Neural progenitor cell (in vitro differentiated cells): ENCODE data around the gene BCR. TPM values are rescaled to one million over a fixed set of nuclear protein-coding genes. Genes with fewer than 3 reads are reported as not detected.

Experiments
- DNase-seq: peaks from one replicate; pipeline ENCODE4 v3.0.0-alpha.2; 2016; ENCODE audit warnings: low spot score
- H2AFZ ChIP-seq: fragments of 200-600 bp; sonication (generic); replicated peaks from 2 replicates; pipeline ENCODE4 v1.6.1; 2016; ENCODE audit warnings: antibody characterized with exemption
- H3F3A ChIP-seq: fragments of 200-600 bp; sonication (generic); 2 replicates; pipeline ENCODE4 v1.6.1; 2016; ENCODE audit warnings: antibody characterized with exemption, low read depth
- H3K27ac ChIP-seq: fragments of 200-600 bp; sonication (generic); 2 replicates; pipeline ENCODE4 v1.5.1; 2016; ENCODE audit warnings: mild to moderate bottlenecking
- H3K27me3 ChIP-seq: fragments of 200-600 bp; sonication (generic); 2 replicates; pipeline ENCODE4 v1.6.1; 2016; ENCODE audit warnings: mild to moderate bottlenecking, moderate library complexity
- H3K36me3 ChIP-seq: fragments of 200-600 bp; sonication (generic); 2 replicates; pipeline ENCODE4 v1.5.1; 2016
- H3K4me1 ChIP-seq: fragments of 200-600 bp; sonication (generic); 2 replicates; pipeline ENCODE4 v1.6.1; 2016; ENCODE audit warnings: mixed run types
- H3K4me2 ChIP-seq: fragments of 200-600 bp; sonication (generic); 2 replicates; pipeline ENCODE4 v1.6.1; 2016
- H3K4me3 ChIP-seq: fragments of 200-600 bp; sonication (generic); 2 replicates; pipeline ENCODE4 v1.5.1; 2016
- H3K79me2 ChIP-seq: fragments of 200-600 bp; sonication (generic); 2 replicates; pipeline ENCODE4 v1.6.1; 2016; ENCODE audit warnings: low read depth
- H3K9ac ChIP-seq: fragments of 200-600 bp; sonication (generic); 2 replicates; pipeline ENCODE4 v1.6.1; 2016
- H3K9me3 ChIP-seq: fragments of 200-600 bp; sonication (generic); 2 replicates; pipeline ENCODE4 v1.5.1; 2016; ENCODE audit warnings: low read depth
- H4K20me1 ChIP-seq: fragments of 200-600 bp; sonication (generic); 2 replicates; pipeline ENCODE4 v1.6.1; 2016; ENCODE audit warnings: low read depth
- H3K27ac Mint-ChIP-seq: 3 replicates; pipeline ENCODE4 v1.8.0; 2021; ENCODE audit warnings: mixed read lengths
- H3K27me3 Mint-ChIP-seq: 2 replicates; pipeline ENCODE4 v1.8.0; 2022; ENCODE audit warnings: low read depth, mild to moderate bottlenecking, inconsistent platforms, moderate library complexity, mixed read lengths; ENCODE audit not compliant: insufficient read depth
- H3K36me3 Mint-ChIP-seq: 3 replicates; pipeline ENCODE4 v1.8.0; 2021; ENCODE audit warnings: mixed read lengths
- H3K4me1 Mint-ChIP-seq: 3 replicates; pipeline ENCODE4 v1.8.0; 2021; ENCODE audit warnings: mixed read lengths
- H3K4me3 Mint-ChIP-seq: 3 replicates; pipeline ENCODE4 v1.8.0; 2021; ENCODE audit warnings: mild to moderate bottlenecking, moderate library complexity, mixed read lengths
- H3K9me3 Mint-ChIP-seq: 3 replicates; pipeline ENCODE4 v1.8.0; 2020; ENCODE audit warnings: mixed read lengths
- EZH2 ChIP-seq: fragments of 200-600 bp; sonication (generic); IDR thresholded peaks from 2 replicates; pipeline ENCODE4 v1.6.1; 2017; ENCODE audit warnings: antibody characterized with exemption, mild to moderate bottlenecking, moderate library complexity
- EZH2phosphoT487 ChIP-seq: fragments of 200-600 bp; sonication (generic); IDR thresholded peaks from 2 replicates; pipeline ENCODE4 v1.6.1; 2017; ENCODE audit warnings: antibody characterized with exemption
- total RNA-seq: library from RNA; depleted of rRNA; stranded (reverse); fragments of >200 nt; gene quantifications from 2 replicates; pipeline ENCODE4 v1.2.3, GENCODE V29; 2015; ENCODE audit warnings: low replicate concordance
- TF ChIP-seq, protein P1 (sequence below): fragments of 200-600 bp; sonication (generic); IDR thresholded peaks from 2 replicates; pipeline ENCODE4 v1.5.1; 2017; ENCODE audit warnings: antibody characterized with exemption, mild to moderate bottlenecking

BCR gene
- total RNA-seq, 1 donor from 2014 or later = 35.5 TPM

DNA sequence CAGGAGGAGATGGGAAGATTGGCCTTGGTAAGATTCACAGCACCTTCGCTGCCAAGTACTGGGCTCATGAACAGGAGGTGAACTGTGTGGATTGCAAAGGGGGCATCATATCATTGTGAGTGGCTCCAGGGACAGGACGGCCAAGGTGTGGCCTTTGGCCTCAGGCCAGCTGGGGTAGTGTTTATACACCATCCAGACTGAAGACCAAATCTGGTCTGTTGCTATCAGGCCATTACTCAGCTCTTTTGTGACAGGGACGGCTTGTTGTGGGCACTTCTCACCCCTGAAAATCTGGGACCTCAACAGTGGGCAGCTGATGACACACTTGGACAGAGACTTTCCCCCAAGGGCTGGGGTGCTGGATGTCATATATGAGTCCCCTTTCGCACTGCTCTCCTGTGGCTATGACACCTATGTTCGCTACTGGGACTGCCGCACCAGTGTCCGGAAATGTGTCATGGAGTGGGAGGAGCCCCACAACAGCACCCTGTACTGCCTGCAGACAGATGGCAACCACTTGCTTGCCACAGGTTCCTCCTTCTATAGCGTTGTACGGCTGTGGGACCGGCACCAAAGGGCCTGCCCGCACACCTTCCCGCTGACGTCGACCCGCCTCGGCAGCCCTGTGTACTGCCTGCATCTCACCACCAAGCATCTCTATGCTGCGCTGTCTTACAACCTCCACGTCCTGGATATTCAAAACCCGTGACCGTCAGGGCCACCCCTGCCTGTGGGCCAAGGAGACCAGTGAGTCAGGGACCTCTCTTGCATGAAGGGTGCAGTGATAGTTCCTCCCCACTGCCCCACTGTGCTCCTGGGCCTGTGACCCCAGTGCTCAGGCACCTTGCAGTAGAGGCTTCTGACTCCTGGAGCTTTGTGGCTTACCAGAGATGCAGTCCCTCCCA is 83.6 kb downstream of the BCR start:
- peak overlapping the region; percentile 34 for H3K27ac Mint-ChIP-seq
- no peaks in the 10 kb centered on the region for H3K79me2 ChIP-seq
- H3K9me3 ChIP-seq = no peaks in the 10 kb centered on the region
- no peaks in the 10 kb centered on the region for H3K9me3 Mint-ChIP-seq
- H3K4me2 ChIP-seq = no peak overlapping the region
- peaks cover 18% of the 10 kb centered on the region for H3K36me3 Mint-ChIP-seq
- H3K9ac ChIP-seq = no peak overlapping the region
- peaks cover 4% of the 10 kb centered on the region for H3K4me1 ChIP-seq
- H3K4me3 Mint-ChIP-seq = no peak overlapping the region
- peaks cover 42% of the 10 kb centered on the region for H4K20me1 ChIP-seq
- peaks cover 25% of the 10 kb centered on the region for H3K4me1 Mint-ChIP-seq
- no peak for DNase-seq
- no peaks in the 10 kb centered on the region for H3F3A ChIP-seq
- H3K27ac ChIP-seq = no peak overlapping the region
- H3K4me3 ChIP-seq = no peak overlapping the region
- H3K27me3 Mint-ChIP-seq = peaks cover 2% of the 10 kb centered on the region
- TF ChIP-seq, protein P1, sequence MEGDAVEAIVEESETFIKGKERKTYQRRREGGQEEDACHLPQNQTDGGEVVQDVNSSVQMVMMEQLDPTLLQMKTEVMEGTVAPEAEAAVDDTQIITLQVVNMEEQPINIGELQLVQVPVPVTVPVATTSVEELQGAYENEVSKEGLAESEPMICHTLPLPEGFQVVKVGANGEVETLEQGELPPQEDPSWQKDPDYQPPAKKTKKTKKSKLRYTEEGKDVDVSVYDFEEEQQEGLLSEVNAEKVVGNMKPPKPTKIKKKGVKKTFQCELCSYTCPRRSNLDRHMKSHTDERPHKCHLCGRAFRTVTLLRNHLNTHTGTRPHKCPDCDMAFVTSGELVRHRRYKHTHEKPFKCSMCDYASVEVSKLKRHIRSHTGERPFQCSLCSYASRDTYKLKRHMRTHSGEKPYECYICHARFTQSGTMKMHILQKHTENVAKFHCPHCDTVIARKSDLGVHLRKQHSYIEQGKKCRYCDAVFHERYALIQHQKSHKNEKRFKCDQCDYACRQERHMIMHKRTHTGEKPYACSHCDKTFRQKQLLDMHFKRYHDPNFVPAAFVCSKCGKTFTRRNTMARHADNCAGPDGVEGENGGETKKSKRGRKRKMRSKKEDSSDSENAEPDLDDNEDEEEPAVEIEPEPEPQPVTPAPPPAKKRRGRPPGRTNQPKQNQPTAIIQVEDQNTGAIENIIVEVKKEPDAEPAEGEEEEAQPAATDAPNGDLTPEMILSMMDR = no peak
- TF ChIP-seq EZH2phosphoT487 = no peak
- no peak overlapping the region for H2AFZ ChIP-seq
- no peaks in the 10 kb centered on the region for H3K36me3 ChIP-seq
- no peaks in the 10 kb centered on the region for H3K27me3 ChIP-seq

DNA sequence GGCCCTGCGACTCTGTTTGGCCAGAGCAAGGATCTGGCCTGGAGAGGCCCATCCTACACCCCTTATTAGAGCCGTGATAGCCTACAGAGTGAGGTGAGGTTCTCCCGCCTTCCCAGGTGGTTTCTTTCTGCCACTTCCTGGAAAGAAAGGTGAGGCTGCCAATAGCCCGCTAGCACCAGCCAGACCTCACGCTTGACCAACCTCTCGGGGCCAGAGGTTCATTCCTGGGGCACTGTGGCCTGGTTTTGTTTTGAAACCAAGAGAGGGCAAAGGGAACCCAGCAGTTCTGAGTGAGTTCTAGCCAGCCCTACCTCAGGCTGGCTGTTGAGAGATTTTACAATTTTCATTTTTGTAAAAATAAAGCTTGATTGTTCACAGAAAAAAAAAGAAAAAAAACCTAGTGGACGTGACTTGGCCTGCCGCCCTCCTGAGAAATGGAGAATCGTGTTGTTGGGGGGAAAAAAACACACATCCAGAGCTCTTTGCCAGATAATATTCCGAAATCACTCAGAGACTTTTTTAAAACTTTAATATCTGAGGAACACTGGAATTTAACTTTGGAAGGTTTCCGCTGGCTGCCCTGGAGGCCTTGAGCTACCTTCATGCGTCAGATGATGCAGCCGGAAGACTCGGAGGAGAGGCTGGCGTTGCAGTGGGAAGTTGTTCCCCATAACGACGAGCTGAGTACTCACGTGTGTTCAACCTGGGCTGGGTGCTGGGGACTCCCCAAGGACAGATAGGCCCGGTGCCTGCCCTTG is 84.5 kb downstream of the BCR start:
- peaks cover 32% of the 10 kb centered on the region for H3K4me1 Mint-ChIP-seq
- Histone ChIP-seq H4K20me1 (peaks cover 47% of the 10 kb centered on the region), H3K79me2 (no peaks in the 10 kb centered on the region), H3K4me1 (peaks cover 7% of the 10 kb centered on the region), H3K9me3 (no peaks in the 10 kb centered on the region), H2AFZ (no peak overlapping the region), H3K27ac (no peak overlapping the region), H3F3A (peaks cover under 1% of the 10 kb centered on the region), H3K4me2 (no peak overlapping the region), H3K27me3 (no peaks in the 10 kb centered on the region), H3K4me3 (no peak overlapping the region), H3K36me3 (no peaks in the 10 kb centered on the region), H3K9ac (no peak overlapping the region)
- H3K27ac Mint-ChIP-seq = no peak overlapping the region
- peaks cover 18% of the 10 kb centered on the region for H3K36me3 Mint-ChIP-seq
- no peak overlapping the region for H3K4me3 Mint-ChIP-seq
- TF ChIP-seq EZH2phosphoT487 = no peak
- TF ChIP-seq, protein P1 = no peak
- no peak for TF ChIP-seq EZH2
- peaks cover 2% of the 10 kb centered on the region for H3K27me3 Mint-ChIP-seq
- no peak for DNase-seq
- H3K9me3 Mint-ChIP-seq = no peaks in the 10 kb centered on the region

DNA sequence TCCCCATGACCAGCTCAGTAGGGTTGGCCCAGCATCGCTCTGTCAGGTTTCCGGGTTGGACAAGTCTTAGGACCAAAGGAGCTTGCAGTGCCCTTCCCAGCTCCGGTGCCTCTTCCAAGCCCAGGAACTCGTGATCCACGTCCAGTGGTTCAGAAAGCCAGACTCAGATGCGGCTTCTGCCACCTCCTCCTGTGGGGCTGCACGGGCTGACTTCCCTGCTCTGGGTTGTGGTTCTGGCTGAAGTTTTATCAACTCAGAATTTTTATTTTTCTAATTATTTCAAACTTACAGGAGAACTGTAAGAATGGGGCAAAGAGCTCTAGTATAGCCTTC is 85.0 kb downstream of the BCR start:
- H3K27me3 ChIP-seq = no peaks in the 10 kb centered on the region
- Mint-ChIP-seq H3K4me1 (peaks cover 33% of the 10 kb centered on the region), H3K36me3 (peaks cover 18% of the 10 kb centered on the region), H3K9me3 (no peaks in the 10 kb centered on the region), H3K27ac (no peak overlapping the region), H3K27me3 (peaks cover 2% of the 10 kb centered on the region), H3K4me3 (no peak overlapping the region)
- H3K9ac ChIP-seq = no peak overlapping the region
- H2AFZ ChIP-seq = no peak overlapping the region
- H3K9me3 ChIP-seq = no peaks in the 10 kb centered on the region
- peaks cover 47% of the 10 kb centered on the region for H4K20me1 ChIP-seq
- H3F3A ChIP-seq = peaks cover 6% of the 10 kb centered on the region
- H3K27ac ChIP-seq = no peak overlapping the region
- TF ChIP-seq EZH2phosphoT487 (no peak), EZH2 (no peak)
- TF ChIP-seq, protein P1 = no peak
- peaks cover 12% of the 10 kb centered on the region for H3K4me1 ChIP-seq
- H3K36me3 ChIP-seq = no peaks in the 10 kb centered on the region
- H3K4me3 ChIP-seq = no peak overlapping the region
- no peak for DNase-seq
- no peaks in the 10 kb centered on the region for H3K79me2 ChIP-seq
- no peak overlapping the region for H3K4me2 ChIP-seq
